RWPE1 (cell line): ENCODE data around the gene SLC6A18.

Experiments used
- CTCF ChIA-PET: fragments of 350-600 bp; sonication (Branson Sonifier 250); formaldehyde crosslinking; extraction: SDS; loops from one replicate; lab custom pipeline; 2021; lab: Yijun Ruan, JAX
- POLR2A ChIA-PET: fragments of 400-600 bp; formaldehyde crosslinking; extraction: SDS; loops from one replicate; lab custom pipeline; 2020; ENCODE audit warnings: antibody characterized with exemption; ENCODE audit not compliant: low non-redundant PET; lab: Yijun Ruan, JAX
- DNase-seq: peaks from one replicate; pipeline ENCODE4 v3.0.0; 2012; ENCODE audit warnings: low spot score
- H3K27ac ChIP-seq: fragments of 450-650 bp; 2 replicates; pipeline ENCODE4 v1.5.1; 2017
- TF ChIP-seq, protein P1 (sequence below): fragments of 450-650 bp; conservative IDR thresholded peaks from 2 replicates; pipeline ENCODE4 v1.5.1; 2017; ENCODE audit warnings: low read depth, mild to moderate bottlenecking

Gene SLC6A18

GRCh38 chr5:1205255-1206180 is 19.7 kb upstream of the SLC6A18 start:
- DNase-seq: no peak
- H3K27ac ChIP-seq: no peak overlapping the region
- ChIA-PET CTCF (interaction anchor here (0.7 to 1.1 kb wide), 2 partner anchors 40 to 277 kb away, joined by 3 to 4 read pairs; no protein-coding TSS in a partner anchor), POLR2A (no interaction called here)
- TF ChIP-seq, protein P1, sequence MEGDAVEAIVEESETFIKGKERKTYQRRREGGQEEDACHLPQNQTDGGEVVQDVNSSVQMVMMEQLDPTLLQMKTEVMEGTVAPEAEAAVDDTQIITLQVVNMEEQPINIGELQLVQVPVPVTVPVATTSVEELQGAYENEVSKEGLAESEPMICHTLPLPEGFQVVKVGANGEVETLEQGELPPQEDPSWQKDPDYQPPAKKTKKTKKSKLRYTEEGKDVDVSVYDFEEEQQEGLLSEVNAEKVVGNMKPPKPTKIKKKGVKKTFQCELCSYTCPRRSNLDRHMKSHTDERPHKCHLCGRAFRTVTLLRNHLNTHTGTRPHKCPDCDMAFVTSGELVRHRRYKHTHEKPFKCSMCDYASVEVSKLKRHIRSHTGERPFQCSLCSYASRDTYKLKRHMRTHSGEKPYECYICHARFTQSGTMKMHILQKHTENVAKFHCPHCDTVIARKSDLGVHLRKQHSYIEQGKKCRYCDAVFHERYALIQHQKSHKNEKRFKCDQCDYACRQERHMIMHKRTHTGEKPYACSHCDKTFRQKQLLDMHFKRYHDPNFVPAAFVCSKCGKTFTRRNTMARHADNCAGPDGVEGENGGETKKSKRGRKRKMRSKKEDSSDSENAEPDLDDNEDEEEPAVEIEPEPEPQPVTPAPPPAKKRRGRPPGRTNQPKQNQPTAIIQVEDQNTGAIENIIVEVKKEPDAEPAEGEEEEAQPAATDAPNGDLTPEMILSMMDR: no peak

DNA sequence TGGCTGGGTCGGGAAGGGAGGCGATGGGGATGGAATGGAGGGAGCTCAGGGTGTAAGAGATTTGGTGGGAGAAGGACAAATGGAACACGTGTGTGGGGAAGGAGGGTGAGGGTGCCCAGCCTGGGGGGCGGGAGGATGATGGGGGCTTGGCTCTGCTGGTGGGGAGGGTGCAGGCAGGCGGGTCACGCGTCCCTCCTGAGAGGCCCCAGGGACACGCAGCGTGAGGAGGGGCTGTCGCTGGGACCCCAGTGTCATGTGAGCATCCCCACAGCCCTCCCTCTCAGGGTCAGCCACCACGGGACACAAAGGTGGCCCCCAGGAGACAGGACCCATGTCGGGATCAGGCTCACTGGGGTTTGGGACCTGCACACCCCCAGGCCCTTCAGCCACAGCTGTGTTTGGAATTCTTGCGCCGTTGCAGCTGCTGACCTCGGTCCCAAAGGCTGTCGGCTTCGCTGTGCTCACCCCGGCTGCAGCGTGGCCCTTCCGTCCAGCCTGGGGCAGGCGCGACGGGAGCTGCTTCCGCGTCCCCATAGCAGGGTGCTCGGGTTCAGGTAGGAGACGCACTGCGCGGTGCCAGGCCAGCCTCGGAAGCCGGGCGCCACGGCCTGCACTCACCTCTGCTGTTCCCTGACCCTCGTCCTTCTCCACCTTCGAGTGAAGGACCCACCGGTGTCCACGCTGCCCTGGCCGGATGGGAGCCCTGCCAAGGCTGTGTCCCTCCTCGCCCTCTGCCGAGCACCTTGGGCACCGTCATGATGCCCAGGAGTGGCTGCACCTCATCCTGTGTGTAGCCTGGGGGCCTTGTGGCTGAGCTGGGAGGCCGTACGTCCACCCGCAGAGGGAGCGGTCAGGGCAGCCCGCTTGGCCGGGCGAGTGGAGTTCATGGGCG is 18.4 kb upstream of the SLC6A18 start:
- no peak for DNase-seq
- TF ChIP-seq, protein P1: no peak
- no peak overlapping the region for H3K27ac ChIP-seq
- POLR2A ChIA-PET: no interaction called here
- CTCF ChIA-PET: no interaction called here

DNA sequence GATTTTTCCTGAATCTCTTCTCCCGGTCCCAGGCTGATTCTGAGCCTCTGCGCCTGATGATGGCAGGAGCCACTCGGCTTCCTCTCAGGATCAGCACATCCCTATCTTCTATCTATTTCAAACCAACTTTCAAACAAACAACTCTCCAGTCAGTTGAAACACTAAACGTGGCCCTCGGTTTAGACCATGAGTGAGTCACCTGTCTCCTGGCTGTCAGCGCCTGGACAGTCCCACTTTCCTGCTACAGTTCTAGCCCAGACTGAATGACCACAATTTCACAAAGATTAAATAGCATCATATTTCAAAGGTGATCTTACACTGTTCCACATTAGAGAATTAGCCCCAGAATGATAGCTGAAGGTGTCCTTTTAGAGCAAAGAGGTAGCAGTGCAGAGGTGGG is 17.6 kb upstream of the SLC6A18 start:
- POLR2A ChIA-PET: no interaction called here
- no peak for DNase-seq
- TF ChIP-seq, protein P1: no peak
- CTCF ChIA-PET: interaction anchor here (1.2 kb wide), 1 partner anchor 12 kb away, joined by 5 read pairs; no protein-coding TSS in a partner anchor
- H3K27ac ChIP-seq: no peak overlapping the region

DNA sequence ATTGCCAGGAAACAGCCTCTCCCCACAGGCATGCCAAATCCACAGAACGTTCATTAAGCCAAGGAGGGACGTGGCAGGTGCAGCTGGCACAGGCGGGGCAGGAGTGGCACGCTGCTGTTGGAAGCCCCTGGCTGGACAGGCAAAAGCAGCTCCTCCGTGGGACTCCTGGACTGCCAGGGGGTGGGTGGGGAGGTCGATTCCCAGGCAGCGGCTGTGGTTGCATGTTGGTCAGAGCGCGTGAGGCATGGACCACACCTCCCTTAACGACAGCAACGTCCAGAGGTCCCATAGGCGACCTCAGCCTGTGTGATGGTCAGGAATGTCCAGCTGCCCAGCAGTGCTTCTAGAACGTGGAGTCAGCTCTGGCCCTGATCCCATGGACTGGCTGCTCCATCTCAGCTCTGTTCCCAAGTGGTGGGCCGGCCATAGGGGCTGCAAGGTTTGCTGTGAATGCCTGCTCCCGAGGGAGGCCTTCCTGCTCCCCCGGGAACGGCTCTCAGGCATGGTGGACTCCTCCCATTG is 16.9 kb upstream of the SLC6A18 start:
- DNase-seq: no peak
- TF ChIP-seq, protein P1: no peak
- no peak overlapping the region for H3K27ac ChIP-seq
- POLR2A ChIA-PET: no interaction called here
- CTCF ChIA-PET: interaction anchor here (0.5 to 1.4 kb wide), 15 partner anchors 11 to 599 kb away, joined by 3 to 6 read pairs (median 4); no protein-coding TSS in a partner anchor

DNA sequence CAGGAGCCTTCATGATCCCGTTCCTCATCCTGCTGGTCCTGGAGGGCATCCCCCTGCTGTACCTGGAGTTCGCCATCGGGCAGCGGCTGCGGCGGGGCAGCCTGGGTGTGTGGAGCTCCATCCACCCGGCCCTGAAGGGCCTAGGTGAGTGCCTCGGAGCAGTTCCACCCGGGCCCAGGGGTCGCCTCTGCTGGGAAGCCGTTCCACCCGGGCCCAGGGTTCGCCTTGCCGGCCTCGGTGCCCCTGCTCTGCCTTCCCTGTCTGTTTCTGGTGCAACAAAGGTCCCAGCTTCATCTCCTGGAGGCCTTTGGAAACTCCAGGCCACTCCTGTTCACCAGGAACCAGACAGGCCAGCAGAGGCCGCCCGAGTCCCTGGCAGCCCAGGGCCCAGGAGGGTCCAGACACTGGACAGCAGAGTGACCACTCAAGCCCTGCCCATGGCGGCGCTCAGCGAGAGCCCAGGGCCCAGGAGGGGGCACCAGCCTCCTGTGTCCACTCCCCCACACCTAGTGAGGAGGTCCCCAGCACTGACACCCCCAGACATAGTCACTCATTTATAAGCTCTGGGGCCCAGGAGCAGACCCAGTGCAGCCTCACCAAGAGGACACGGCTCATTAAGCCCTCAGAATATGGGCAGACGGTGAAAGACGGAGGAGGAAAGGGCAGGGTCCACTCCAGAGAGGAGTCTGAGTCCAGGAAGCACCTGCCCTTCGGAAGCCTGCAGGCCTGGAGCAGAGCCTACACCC is 16.3 kb upstream of the SLC6A18 start:
- H3K27ac ChIP-seq: no peak overlapping the region
- TF ChIP-seq, protein P1: peak; percentile 74
- ChIA-PET CTCF (interaction anchor here (0.5 to 1.4 kb wide), 18 partner anchors 11 to 599 kb away, joined by 3 to 6 read pairs (median 4); no protein-coding TSS in a partner anchor), POLR2A (no interaction called here)
- peak; percentile 37 for DNase-seq
